Testis (tissue), 2 donors: Measurements from ENCODE around the gene SMC1B.

Source experiments
- POLR2A ChIP-seq: fragments of 450-650 bp; IDR thresholded peaks from one replicate; pipeline ENCODE4 v1.6.1; 2017; ENCODE audit warnings: antibody characterized with exemption, mild to moderate bottlenecking, moderate library complexity
- TF ChIP-seq, protein P1 (sequence below), 3 experiments: fragments of 450-650 bp in 2 of 3; fragments of 200-600 bp in 1 of 3; sonication (generic) in 1 of 3; IDR thresholded peaks; one replicate each; pipeline ENCODE4 v1.5.1; 2016 to 2019; ENCODE audit warnings: antibody characterized with exemption in 3 of 3, mild to moderate bottlenecking in 2 of 3, moderate library complexity in 1 of 3

GRCh38 chr22:45452565-45453379 lies 39.4 kb upstream of the SMC1B start:
- no peak for TF ChIP-seq POLR2A
- TF ChIP-seq, protein P1, sequence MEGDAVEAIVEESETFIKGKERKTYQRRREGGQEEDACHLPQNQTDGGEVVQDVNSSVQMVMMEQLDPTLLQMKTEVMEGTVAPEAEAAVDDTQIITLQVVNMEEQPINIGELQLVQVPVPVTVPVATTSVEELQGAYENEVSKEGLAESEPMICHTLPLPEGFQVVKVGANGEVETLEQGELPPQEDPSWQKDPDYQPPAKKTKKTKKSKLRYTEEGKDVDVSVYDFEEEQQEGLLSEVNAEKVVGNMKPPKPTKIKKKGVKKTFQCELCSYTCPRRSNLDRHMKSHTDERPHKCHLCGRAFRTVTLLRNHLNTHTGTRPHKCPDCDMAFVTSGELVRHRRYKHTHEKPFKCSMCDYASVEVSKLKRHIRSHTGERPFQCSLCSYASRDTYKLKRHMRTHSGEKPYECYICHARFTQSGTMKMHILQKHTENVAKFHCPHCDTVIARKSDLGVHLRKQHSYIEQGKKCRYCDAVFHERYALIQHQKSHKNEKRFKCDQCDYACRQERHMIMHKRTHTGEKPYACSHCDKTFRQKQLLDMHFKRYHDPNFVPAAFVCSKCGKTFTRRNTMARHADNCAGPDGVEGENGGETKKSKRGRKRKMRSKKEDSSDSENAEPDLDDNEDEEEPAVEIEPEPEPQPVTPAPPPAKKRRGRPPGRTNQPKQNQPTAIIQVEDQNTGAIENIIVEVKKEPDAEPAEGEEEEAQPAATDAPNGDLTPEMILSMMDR (IDR thresholded peaks at IDR 0.05): no peak
